BE2C (cell line): Measurements from ENCODE around the gene SPEN.

Source experiments
- DNase-seq: peaks from one replicate; pipeline ENCODE4 v3.0.0-alpha.2; 2020
- H3K27me3 ChIP-seq: fragments of 250-450 bp; sonication (Bioruptor Pico); 2 replicates; pipeline ENCODE4 v1.5.1; 2020; ENCODE audit warnings: mild to moderate bottlenecking
- H3K36me3 ChIP-seq: fragments of 250-450 bp; sonication (Bioruptor Pico); 2 replicates; pipeline ENCODE4 v1.5.1; 2020; ENCODE audit warnings: mild to moderate bottlenecking
- H3K4me1 ChIP-seq: fragments of 250-450 bp; sonication (Bioruptor Pico); 2 replicates; pipeline ENCODE4 v1.5.1; 2020
- H3K4me3 ChIP-seq: 2 replicates; pipeline ENCODE4 v1.5.1; 2011; ENCODE audit warnings: low read depth, low read length
- H3K9me3 ChIP-seq: fragments of 250-450 bp; sonication (Bioruptor Pico); 2 replicates; pipeline ENCODE4 v1.5.1; 2020
- TF ChIP-seq, protein P1 (sequence below): IDR thresholded peaks from 2 replicates; pipeline ENCODE4 v1.5.1; 2012; ENCODE audit warnings: mild to moderate bottlenecking, low read depth, low read length

Gene SPEN

DNA sequence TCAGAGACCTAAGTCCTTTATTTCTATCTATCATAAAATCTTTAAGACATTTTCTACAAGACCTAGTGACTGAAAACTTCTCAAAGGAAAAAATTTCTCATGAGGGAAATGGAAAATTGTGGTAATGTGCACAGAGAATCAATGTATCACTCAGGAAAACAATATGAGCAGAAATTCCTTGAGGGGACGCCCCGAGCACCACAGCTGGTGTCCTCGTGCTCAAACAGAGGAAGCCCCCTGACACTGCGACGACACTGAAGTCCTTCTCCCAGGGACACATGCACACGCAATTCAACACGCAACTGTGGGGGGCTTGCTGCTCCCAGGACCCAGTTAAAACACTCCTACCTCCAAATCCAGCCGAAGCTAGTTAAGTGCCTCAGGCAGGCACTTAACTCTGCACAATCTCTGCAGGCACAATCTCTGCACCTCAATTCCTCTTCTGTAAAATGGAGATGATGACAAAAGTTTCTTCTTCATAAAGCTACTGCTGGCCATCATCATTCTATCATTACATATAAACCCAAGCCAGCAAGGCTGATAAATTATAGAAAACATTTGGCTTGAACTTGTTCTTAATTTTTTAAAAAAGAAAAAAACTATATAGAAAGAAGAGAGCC is 112.4 kb downstream of the SPEN start:
- TF ChIP-seq, protein P1, sequence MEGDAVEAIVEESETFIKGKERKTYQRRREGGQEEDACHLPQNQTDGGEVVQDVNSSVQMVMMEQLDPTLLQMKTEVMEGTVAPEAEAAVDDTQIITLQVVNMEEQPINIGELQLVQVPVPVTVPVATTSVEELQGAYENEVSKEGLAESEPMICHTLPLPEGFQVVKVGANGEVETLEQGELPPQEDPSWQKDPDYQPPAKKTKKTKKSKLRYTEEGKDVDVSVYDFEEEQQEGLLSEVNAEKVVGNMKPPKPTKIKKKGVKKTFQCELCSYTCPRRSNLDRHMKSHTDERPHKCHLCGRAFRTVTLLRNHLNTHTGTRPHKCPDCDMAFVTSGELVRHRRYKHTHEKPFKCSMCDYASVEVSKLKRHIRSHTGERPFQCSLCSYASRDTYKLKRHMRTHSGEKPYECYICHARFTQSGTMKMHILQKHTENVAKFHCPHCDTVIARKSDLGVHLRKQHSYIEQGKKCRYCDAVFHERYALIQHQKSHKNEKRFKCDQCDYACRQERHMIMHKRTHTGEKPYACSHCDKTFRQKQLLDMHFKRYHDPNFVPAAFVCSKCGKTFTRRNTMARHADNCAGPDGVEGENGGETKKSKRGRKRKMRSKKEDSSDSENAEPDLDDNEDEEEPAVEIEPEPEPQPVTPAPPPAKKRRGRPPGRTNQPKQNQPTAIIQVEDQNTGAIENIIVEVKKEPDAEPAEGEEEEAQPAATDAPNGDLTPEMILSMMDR = no peak
- no peaks in the 10 kb centered on the region for H3K36me3 ChIP-seq
- H3K9me3 ChIP-seq = no peaks in the 10 kb centered on the region
- H3K27me3 ChIP-seq = no peaks in the 10 kb centered on the region
- no peaks in the 10 kb centered on the region for H3K4me1 ChIP-seq
- no peak overlapping the region for H3K4me3 ChIP-seq
- no peak for DNase-seq

DNA sequence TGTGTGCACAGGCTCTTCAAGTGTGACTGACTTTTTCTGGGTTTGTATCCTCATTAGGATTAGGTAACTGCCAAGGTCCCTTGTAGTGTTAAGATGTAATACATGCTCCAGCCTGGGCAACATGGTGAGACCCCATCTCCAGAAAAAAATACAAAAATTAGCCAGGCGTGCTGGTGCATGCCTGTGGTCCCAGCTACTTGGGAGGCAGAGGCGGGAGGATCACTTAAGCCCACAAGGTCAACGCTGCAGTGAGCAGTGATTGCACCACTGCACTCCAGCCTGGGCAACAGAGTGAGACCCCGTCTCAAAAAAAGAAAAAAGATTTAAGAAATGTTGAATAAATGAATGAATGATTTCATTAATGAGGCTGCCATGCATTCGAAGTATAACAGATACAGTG is 113.3 kb downstream of the SPEN start:
- Histone ChIP-seq H3K9me3 (no peaks in the 10 kb centered on the region), H3K27me3 (no peaks in the 10 kb centered on the region), H3K4me1 (no peaks in the 10 kb centered on the region), H3K4me3 (no peak overlapping the region), H3K36me3 (no peaks in the 10 kb centered on the region)
- TF ChIP-seq, protein P1 = no peak
- no peak for DNase-seq

DNA sequence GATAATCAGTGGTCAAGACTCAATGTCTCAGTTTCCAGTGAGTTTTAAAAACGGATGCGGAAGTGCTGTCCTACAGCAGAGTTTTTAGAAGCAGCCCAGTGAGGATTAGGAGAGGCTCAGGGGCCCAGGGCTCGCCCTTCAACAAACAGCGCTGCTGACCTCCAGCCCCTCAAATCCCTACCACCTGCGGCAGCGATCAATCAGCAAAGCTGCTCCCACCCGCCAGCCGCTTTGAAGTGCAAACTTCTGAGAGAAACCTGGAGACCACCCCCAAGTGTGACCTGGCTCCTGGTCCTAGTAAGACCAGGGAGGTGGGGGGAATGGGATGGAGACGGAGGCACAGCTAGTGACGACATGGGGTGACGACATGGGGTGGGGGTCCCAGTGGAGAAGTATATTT is 114.0 kb downstream of the SPEN start:
- TF ChIP-seq, protein P1 = no peak
- Histone ChIP-seq H3K4me3 (no peak overlapping the region), H3K9me3 (no peaks in the 10 kb centered on the region), H3K36me3 (no peaks in the 10 kb centered on the region), H3K27me3 (no peaks in the 10 kb centered on the region), H3K4me1 (no peaks in the 10 kb centered on the region)
- DNase-seq = no peak

DNA sequence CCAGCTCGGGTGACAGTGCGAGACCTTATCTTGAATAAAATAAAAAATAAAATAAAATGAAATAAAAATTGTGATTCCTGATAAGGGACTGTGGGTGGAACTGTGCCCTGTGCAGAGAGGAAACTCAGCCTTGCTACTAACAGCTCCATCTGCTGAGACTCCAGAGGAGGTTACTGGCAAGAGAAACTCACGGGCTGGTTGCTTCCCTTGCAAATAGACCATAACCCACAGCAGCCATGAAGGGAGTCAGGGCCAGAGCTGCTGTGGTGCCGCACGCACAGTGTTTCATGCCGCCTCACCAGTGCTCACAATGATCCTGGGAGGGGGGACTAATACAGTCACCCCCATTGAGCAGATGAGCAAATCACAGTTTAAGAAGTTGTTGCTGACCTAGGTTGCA is 114.7 kb downstream of the SPEN start:
- Histone ChIP-seq H3K4me1 (no peaks in the 10 kb centered on the region), H3K27me3 (no peaks in the 10 kb centered on the region), H3K4me3 (no peak overlapping the region), H3K36me3 (no peaks in the 10 kb centered on the region), H3K9me3 (no peaks in the 10 kb centered on the region)
- no peak for DNase-seq
- TF ChIP-seq, protein P1 = no peak

DNA sequence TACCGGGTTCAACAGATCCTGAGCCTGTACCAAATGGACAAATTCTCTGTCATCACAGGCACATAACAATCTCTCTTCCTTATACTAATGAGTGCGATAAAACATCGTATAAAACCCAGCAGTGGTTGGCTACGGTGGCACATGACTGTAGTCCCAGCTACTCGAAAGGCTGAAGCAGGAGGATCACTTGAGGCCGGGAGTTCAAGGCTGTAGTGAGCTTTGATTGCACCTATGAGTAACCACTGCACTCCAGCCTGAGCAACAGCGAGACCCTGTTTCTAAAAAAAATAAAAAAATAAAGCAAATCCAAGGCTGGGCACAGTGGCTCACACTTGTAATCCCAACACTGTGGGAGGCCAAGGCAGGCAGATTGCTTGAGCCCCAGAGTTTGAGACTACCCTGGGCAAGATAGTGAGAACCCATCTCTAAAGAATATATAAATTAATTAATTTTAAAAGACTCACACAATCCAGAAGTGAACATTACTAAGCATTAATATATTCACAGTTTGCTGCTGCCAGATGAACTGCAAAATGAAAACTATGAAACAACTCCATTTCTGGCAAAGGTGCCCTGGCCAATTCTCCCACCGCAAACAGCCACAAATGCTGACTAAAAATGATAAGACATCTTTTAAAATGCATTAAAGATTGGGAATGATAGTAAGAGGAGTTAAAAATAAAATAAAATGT is 115.3 kb downstream of the SPEN start:
- no peaks in the 10 kb centered on the region for H3K36me3 ChIP-seq
- H3K9me3 ChIP-seq = no peaks in the 10 kb centered on the region
- no peaks in the 10 kb centered on the region for H3K27me3 ChIP-seq
- TF ChIP-seq, protein P1 = no peak
- H3K4me3 ChIP-seq = no peak overlapping the region
- DNase-seq = no peak
- H3K4me1 ChIP-seq = no peaks in the 10 kb centered on the region

DNA sequence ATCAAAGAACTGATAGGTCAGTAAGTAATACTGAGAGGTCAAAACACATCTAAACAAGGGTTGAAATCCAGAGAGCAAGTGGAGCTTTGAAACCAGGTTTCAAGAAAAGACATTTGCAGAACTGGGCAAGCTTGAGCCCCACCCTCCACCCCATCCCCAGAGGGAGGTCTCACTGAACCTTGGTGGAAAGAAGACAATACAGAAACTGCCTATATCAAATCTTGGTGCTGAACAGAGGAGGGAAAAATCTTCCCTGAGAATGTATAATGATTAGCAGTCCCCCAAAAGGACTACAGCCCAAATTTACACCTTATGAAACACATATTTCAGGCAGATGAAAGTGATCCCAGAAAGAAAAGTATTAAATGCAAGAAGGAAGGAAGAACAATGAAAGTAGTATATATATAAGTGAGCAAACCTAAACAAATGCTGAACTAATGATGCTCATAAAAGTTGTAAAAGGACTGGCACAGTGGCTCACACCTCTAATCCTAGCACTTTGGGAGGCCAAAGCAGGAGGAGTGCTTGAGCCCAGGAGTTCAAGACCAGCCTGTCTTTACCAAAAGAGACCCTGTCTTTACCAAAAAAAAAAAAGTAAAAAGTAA is 116.0 kb downstream of the SPEN start:
- Histone ChIP-seq H3K27me3 (no peaks in the 10 kb centered on the region), H3K36me3 (no peaks in the 10 kb centered on the region), H3K9me3 (no peaks in the 10 kb centered on the region), H3K4me1 (no peaks in the 10 kb centered on the region), H3K4me3 (no peak overlapping the region)
- no peak for DNase-seq
- TF ChIP-seq, protein P1 = no peak
